C4-2B (cell line): ENCODE results near the gene ADGRV1.
"Not testable (repeated sequence)": the region's sequence is repeated elsewhere in the genome, so short reads cannot be mapped to it uniquely, and the experiment has no call there.

ENCODE experiments used
- H3K27ac ChIP-seq: fragments of 450-650 bp; 2 replicates; pipeline ENCODE4 v1.5.1; 2017
- ZFX ChIP-seq: fragments of 450-650 bp; IDR thresholded peaks from 2 replicates; pipeline ENCODE4 v1.6.1; 2017
- TF ChIP-seq, protein P1 (sequence below): fragments of 450-650 bp; conservative IDR thresholded peaks from 2 replicates; pipeline ENCODE4 v1.5.1; 2017; ENCODE audit warnings: mild to moderate bottlenecking

Gene ADGRV1

DNA sequence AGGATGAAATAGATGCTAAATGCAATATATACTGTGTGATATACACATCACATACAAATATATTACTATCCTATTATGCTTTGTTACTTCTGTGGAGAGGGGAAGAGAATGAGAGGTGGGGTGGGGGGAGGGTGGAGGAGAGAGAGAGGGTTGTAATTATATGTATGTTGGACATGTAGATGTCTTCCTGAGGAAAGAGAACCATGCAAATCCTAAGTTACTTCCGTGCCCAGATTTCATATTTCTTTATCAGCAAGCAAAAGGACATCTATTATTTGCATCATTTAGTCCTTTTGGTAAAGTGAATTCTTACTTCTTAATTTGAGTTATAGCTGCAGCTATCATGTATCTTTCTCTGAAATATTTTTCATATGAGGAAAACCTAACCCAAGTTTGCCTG, 187.5 kb downstream of the ADGRV1 start:
- TF ChIP-seq, protein P1, sequence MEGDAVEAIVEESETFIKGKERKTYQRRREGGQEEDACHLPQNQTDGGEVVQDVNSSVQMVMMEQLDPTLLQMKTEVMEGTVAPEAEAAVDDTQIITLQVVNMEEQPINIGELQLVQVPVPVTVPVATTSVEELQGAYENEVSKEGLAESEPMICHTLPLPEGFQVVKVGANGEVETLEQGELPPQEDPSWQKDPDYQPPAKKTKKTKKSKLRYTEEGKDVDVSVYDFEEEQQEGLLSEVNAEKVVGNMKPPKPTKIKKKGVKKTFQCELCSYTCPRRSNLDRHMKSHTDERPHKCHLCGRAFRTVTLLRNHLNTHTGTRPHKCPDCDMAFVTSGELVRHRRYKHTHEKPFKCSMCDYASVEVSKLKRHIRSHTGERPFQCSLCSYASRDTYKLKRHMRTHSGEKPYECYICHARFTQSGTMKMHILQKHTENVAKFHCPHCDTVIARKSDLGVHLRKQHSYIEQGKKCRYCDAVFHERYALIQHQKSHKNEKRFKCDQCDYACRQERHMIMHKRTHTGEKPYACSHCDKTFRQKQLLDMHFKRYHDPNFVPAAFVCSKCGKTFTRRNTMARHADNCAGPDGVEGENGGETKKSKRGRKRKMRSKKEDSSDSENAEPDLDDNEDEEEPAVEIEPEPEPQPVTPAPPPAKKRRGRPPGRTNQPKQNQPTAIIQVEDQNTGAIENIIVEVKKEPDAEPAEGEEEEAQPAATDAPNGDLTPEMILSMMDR = no peak
- no peak for TF ChIP-seq ZFX
- no peak overlapping the region for H3K27ac ChIP-seq

DNA sequence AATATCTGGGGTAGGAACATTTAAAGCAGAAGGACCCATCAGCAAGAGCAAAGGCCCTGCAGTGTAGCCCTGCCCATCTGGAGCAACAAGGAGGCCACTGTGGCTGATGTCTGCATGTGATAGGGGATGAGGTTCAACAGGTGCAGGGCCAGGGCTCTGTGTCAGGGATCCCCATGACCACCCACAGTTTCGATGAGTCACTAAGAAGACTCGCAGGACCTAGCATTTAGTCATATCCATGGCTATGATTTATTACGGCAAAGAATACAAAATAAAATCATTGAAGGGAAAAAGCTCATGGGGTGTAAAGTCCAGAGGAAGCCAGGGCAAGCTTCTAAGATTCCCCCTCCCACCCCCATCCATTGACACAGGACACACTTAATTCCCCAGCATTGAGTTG, 188.6 kb downstream of the ADGRV1 start:
- no peak overlapping the region for H3K27ac ChIP-seq
- TF ChIP-seq, protein P1 = no peak
- TF ChIP-seq ZFX = no peak

DNA sequence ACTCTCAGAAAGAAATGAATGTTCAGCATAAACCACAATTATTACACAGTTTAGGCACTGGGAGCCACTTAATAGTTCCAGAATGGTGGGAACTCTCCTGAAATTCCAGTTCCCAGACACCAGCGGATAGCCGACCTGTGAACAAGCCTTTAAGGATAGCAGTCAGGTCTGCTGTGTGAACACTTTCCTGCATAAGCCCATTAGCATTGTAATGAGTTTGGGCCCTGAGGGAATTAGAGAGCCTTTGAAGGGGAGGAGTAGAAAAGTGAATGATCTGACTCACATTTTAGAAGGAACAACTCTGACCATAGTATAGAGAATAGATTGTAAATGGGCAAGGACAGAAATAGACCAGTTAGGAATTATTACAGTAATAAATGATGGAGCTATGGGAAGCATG, 189.1 kb downstream of the ADGRV1 start:
- H3K27ac ChIP-seq = no peak overlapping the region
- no peak for TF ChIP-seq ZFX
- TF ChIP-seq, protein P1 = no peak

DNA sequence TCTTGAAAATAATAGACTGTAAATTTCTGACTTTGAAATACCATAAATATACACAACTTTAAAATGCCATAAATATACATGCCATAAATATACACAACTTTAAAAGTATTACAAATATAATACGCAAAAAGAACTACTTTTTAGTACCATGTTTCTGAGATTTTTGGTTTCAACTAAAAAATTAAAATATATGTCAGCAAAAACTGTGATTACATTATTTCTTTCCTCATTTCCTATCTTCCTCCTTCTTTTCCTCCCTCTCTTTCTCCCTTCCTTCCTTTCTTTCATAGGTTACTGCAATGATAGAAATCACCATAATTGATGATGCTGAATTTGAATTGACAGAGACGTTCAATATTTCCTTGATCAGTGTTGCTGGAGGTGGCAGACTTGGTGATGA, 200.5 kb downstream of the ADGRV1 start:
- TF ChIP-seq, protein P1 = no peak
- no peak for TF ChIP-seq ZFX
- no peak overlapping the region for H3K27ac ChIP-seq

DNA sequence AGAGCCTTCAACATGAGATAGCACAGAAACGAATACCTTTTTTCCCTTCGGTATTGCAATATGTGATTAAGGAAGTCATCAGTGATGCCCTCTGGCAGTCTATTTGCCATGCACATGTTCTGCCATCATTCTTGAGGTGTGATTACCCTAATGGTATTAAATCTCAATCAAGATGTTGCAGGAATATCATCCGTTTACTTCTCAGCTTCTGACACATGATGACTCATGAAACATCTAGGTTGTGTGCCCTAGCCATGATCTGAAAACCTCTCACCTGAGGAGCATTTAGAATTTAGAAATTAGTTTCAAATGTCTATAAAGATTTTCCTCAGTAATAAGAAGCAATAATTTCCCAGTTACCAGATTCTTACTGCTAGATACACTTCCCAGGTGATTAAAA, 209.1 kb downstream of the ADGRV1 start:
- H3K27ac ChIP-seq = no peak overlapping the region
- TF ChIP-seq ZFX = no peak
- TF ChIP-seq, protein P1 = no peak

DNA sequence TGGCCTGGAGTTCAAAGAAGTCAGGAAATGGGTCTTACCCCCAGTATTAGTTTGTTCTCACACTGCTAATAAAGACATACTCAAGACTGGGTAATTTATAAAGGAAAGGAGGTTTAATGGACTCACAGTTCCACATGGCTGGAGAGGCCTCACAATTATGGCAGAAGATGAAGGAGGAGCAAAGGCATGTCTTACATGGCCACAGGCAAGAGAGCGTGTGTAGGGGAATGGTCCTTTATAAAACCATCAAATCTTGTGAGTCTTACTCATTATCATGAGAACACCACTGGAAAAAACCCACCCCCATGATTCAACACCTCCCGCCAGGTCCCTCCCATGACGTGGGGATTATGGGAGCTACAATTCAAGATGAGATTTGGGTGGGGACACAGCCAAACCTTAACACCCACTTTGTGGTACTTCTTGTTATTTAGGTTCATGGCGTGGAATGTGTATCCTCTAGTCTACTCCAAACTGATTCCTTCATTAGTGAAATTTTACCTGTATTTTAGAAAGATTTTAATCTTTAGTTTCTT, 211.5 kb downstream of the ADGRV1 start:
- not testable (repeated sequence) for H3K27ac ChIP-seq

DNA sequence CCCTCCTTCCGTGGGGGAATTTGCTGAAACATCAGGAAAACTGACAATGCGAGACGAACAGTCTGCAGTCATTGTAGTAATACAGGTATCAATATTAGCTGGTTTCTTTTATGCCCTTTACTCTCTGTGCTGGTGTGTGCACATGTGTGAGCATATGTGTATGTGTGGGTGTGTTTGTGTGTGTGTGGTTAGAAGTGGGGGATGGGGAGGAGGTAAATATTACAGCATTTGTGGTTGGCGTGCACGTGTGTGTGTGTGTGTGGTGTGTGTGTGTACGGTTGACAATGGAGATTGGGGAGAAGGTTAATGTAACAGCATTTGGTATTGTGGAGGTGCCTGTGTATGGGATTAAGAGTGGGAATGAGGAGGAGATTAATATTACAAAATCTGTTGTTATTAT, 219.4 kb downstream of the ADGRV1 start:
- TF ChIP-seq, protein P1 = no peak
- TF ChIP-seq ZFX = no peak
- no peak overlapping the region for H3K27ac ChIP-seq
